HepG2 (cell line): ENCODE measurements around the gene TULP3. TPM values are rescaled to one million over a fixed set of nuclear protein-coding genes. Genes with fewer than 3 reads are reported as not detected.

Experiments used
- CSRNP2 ChIP-seq: sonication (generic); formaldehyde crosslinking; conservative IDR thresholded peaks from 2 replicates; pipeline ENCODE4 v1.8.0; 2022; ENCODE audit warnings: low read depth, missing genetic modification reagents
- DNMT1 ChIP-seq: sonication (generic); formaldehyde crosslinking; IDR thresholded peaks from 2 replicates; pipeline ENCODE4 v1.5.1; 2020; ENCODE audit warnings: mild to moderate bottlenecking, missing genetic modification reagents
- EED ChIP-seq: sonication (generic); formaldehyde crosslinking; IDR thresholded peaks from 2 replicates; pipeline ENCODE4 v1.5.0; 2020; ENCODE audit warnings: mild to moderate bottlenecking, missing genetic modification reagents
- ELF1 ChIP-seq: sonication (generic); formaldehyde crosslinking; IDR thresholded peaks from 2 replicates; pipeline ENCODE4 v1.4.0; 2020; ENCODE audit warnings: missing genetic modification reagents
- NAIF1 ChIP-seq: sonication (generic); formaldehyde crosslinking; IDR thresholded peaks from 2 replicates; pipeline ENCODE4 v1.5.0; 2020; ENCODE audit warnings: mild to moderate bottlenecking, missing genetic modification reagents, borderline replicate concordance
- NFE2L1 ChIP-seq: sonication (generic); formaldehyde crosslinking; IDR thresholded peaks from 2 replicates; pipeline ENCODE4 v1.4.0; 2020; ENCODE audit warnings: missing genetic modification reagents, mild to moderate bottlenecking, borderline replicate concordance
- RFXANK ChIP-seq: IDR thresholded peaks from 2 replicates; pipeline ENCODE4 v1.6.1; 2016
- SAFB2 ChIP-seq: sonication (generic); formaldehyde crosslinking; IDR thresholded peaks from 2 replicates; pipeline ENCODE4 v1.5.1; 2020; ENCODE audit warnings: missing genetic modification reagents, low read depth, mild to moderate bottlenecking, borderline replicate concordance
- SIN3A ChIP-seq: IDR thresholded peaks from 2 replicates; pipeline ENCODE4 v1.6.1; 2011; ENCODE audit warnings: low read depth, mild to moderate bottlenecking, control low read depth, low read length, borderline replicate concordance
- SNAPC2 ChIP-seq: sonication (generic); formaldehyde crosslinking; IDR thresholded peaks from 2 replicates; pipeline ENCODE4 v1.8.1; 2022; ENCODE audit warnings: mild to moderate bottlenecking, missing genetic modification reagents
- ZBTB7A ChIP-seq: sonication (generic); formaldehyde crosslinking; IDR thresholded peaks from 2 replicates; pipeline ENCODE4 v1.8.0; 2022; ENCODE audit warnings: mild to moderate bottlenecking, missing genetic modification reagents
- ZC3H4 ChIP-seq: sonication (generic); formaldehyde crosslinking; IDR thresholded peaks from 2 replicates; pipeline ENCODE4 v1.4.0; 2020; ENCODE audit warnings: missing genetic modification reagents, borderline replicate concordance
- ZNF136 ChIP-seq: sonication (generic); formaldehyde crosslinking; IDR thresholded peaks from 2 replicates; pipeline ENCODE4 v1.8.1; 2022; ENCODE audit warnings: low read depth, mild to moderate bottlenecking, moderate library complexity, missing genetic modification reagents
- ZNF607 ChIP-seq: sonication (generic); formaldehyde crosslinking; IDR thresholded peaks from 2 replicates; pipeline ENCODE4 v1.5.1; 2020; ENCODE audit warnings: missing genetic modification reagents, mild to moderate bottlenecking, borderline replicate concordance
- ZSCAN20 ChIP-seq: sonication (generic); formaldehyde crosslinking; IDR thresholded peaks from 2 replicates; pipeline ENCODE4 v1.4.0; 2020; ENCODE audit warnings: missing genetic modification reagents, mild to moderate bottlenecking, borderline replicate concordance
- polyA plus RNA-seq, 8 experiments: library from polyadenylated mRNA; depleted of rRNA in 3 of 8; stranded (reverse) in 7 of 8; unstranded in 1 of 8; fragments of >200 nt; fragmentation: Illumina TruSeq in 4 of 8; extraction: Trizol in 4 of 8; gene quantifications; 2 replicates each; pipeline versions ENCODE4 v1.2.1 to v1.2.3, GENCODE V29; 2011 to 2016; ENCODE audit warnings: low read depth in 4 of 8, missing spikeins in 1 of 8, mixed read lengths in 1 of 8; ENCODE audit not compliant: insufficient read depth in 1 of 8
- total RNA-seq, 5 experiments: library from RNA; depleted of rRNA; stranded (reverse); fragments of >200 nt; fragmentation: Illumina TruSeq; extraction: Trizol; gene quantifications; 2 replicates each; pipeline ENCODE4 v1.2.3, GENCODE V29; 2016; ENCODE audit warnings: low read depth in 1 of 5
- TF ChIP-seq, protein P1 (sequence below): sonication (generic); formaldehyde crosslinking; IDR thresholded peaks from 2 replicates; pipeline ENCODE4 v1.5.1; 2020; ENCODE audit warnings: missing genetic modification reagents, mild to moderate bottlenecking, borderline replicate concordance
- TF ChIP-seq, protein P2 (sequence below): sonication (generic); formaldehyde crosslinking; IDR thresholded peaks from 2 replicates; pipeline ENCODE4 v1.5.1; 2020; ENCODE audit warnings: missing genetic modification reagents, mild to moderate bottlenecking, borderline replicate concordance
- TF ChIP-seq, protein P3 (sequence below): IDR thresholded peaks from 2 replicates; pipeline ENCODE4 v1.6.1; 2018; ENCODE audit warnings: missing genetic modification reagents

Gene TULP3
- total and polyA plus RNA-seq, 2 of the 13 experiments (the other 11 are each of a cell fraction or from before 2014, with no cell fraction given) = 11.2 to 13.2 TPM

DNA sequence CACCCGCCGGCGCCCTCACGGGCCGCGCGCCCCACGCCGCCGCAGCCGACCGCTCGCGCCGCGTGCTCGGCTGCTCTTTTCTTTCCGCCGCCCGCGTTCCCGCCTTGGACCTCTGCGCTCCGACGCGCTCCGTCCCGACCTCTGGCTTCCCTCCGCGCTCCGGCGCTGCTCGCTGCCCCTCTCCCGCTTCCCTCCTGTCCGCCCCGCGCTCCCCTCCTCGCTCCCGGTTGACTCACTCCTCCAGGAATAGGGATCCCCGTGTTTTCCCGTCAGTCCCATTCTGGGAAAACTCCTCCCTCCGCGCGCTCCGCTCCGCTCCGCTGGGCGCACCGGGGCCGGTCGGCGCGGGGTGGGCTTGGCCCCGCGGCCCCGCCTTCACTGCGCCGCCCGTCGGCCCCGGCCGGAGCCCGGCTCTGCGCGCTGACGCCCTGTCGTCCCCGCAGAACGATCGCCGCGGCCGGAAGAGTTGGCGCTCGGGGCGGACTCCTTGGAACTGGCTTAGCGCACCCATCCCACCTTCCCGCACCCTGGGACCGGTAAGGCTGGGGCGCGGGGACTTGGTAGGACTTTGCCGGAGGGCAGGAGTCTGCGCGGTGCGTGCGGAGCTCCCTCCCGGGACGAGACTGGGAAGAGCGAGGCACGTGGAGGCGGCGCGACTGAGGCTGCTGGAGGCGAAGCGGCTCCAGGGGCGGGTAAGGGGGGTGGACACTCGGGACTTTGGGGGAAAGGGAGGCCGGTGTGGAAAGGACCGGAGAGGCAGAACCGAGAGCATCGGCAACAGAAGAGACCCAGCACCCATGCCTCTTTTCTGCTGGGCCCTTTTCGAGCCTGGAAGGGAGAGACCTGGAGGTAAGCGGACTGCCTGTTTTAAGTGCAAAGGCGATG lies 69.1 kb downstream of the TULP3 start (continued):
- TF ChIP-seq CSRNP2 (no peak), EED (CRISPR knock-in tag) (no peak), ZNF607 (no peak; the same call in 1 of the 2 replicates), SNAPC2 (CRISPR knock-in tag) (no peak), ZBTB7A (CRISPR knock-in tag) (0 out of 2 replicates have a peak, but pooled peaks have one; percentile 18), NAIF1 (CRISPR knock-in tag) (no peak), SAFB2 (CRISPR knock-in tag) (0 out of 2 replicates have a peak, but pooled peaks have one; percentile 27), ELF1 (CRISPR knock-in tag) (no peak), ZC3H4 (CRISPR knock-in tag) (no peak), ZSCAN20 (CRISPR knock-in tag) (no peak), ZNF136 (CRISPR knock-in tag) (no peak), NFE2L1 (CRISPR knock-in tag) (no peak), SIN3A (peak; percentile 23; the same call in 1 of the 2 replicates), DNMT1 (CRISPR knock-in tag) (no peak), RFXANK (no peak)
- TF ChIP-seq, protein P1, sequence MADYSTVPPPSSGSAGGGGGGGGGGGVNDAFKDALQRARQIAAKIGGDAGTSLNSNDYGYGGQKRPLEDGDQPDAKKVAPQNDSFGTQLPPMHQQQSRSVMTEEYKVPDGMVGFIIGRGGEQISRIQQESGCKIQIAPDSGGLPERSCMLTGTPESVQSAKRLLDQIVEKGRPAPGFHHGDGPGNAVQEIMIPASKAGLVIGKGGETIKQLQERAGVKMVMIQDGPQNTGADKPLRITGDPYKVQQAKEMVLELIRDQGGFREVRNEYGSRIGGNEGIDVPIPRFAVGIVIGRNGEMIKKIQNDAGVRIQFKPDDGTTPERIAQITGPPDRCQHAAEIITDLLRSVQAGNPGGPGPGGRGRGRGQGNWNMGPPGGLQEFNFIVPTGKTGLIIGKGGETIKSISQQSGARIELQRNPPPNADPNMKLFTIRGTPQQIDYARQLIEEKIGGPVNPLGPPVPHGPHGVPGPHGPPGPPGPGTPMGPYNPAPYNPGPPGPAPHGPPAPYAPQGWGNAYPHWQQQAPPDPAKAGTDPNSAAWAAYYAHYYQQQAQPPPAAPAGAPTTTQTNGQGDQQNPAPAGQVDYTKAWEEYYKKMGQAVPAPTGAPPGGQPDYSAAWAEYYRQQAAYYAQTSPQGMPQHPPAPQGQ (CRISPR knock-in tag) = no peak
- TF ChIP-seq, protein P2, sequence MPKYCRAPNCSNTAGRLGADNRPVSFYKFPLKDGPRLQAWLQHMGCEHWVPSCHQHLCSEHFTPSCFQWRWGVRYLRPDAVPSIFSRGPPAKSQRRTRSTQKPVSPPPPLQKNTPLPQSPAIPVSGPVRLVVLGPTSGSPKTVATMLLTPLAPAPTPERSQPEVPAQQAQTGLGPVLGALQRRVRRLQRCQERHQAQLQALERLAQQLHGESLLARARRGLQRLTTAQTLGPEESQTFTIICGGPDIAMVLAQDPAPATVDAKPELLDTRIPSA (CRISPR knock-in tag) = no peak; the same call in 1 of the 2 replicates
- TF ChIP-seq, protein P3, sequence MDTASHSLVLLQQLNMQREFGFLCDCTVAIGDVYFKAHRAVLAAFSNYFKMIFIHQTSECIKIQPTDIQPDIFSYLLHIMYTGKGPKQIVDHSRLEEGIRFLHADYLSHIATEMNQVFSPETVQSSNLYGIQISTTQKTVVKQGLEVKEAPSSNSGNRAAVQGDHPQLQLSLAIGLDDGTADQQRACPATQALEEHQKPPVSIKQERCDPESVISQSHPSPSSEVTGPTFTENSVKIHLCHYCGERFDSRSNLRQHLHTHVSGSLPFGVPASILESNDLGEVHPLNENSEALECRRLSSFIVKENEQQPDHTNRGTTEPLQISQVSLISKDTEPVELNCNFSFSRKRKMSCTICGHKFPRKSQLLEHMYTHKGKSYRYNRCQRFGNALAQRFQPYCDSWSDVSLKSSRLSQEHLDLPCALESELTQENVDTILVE (CRISPR knock-in tag) = no peak
